NCI-H146 (cell line): Measurements from ENCODE around the gene ZBTB44.
"Not testable (repeated sequence)": the region's sequence is repeated elsewhere in the genome, so short reads cannot be mapped to it uniquely, and the experiment has no call there.

Experiments used
- DNase-seq: peaks from one replicate; lab custom pipeline; 2025; lab: John Stamatoyannopoulos, UW

ZBTB44 gene

GRCh38 chr11:130198292-130198691 lies 116.4 kb downstream of the ZBTB44 start:
- DNase-seq, result no peak

- DNase-seq, result no peak
Measured at GRCh38 chr11:130197386-130198035, 117.2 kb downstream of the ZBTB44 start.

DNA sequence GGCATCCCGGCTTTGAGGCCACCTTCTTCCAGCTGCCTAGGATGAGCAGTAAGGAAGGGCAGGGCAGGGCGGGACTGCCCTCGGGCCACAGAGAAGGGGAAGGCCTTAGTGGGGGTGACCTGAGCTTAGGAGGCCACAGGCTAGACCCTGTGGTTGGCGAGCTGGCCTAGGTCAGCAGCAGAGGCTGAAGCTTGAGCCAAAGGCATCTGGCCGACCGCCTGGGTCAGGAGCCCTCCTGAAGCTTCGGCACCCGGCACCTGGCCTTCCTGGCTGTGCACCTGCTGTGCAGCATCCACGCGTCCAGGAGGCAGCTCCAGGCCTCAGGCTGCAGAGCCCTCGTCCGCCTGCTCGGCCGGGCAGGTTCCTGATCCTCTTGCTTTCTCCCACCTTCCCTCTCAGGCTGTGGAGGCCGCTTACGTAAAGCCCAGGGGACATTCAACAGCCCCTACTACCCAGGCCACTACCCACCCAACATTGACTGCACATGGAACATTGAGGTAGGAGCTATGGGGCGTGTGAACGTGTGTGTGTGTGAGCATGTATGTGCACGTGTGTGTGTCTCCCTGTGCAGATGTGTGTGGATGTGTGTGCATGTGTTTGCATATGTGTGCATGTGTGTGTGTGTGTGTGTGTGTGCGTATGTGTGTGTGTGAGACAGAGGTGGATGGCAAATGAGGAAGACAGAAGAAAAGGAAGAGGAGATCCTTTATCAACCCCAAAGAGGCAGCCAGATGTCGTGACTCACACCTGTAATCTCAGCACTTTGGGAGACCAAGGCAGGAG lies 120.3 kb downstream of the ZBTB44 start:
- DNase-seq, result no peak

- DNase-seq, result not testable (repeated sequence)
Measured at GRCh38 chr11:130193551-130193950, 121.2 kb downstream of the ZBTB44 start.

- no peak for DNase-seq
Measured at GRCh38 chr11:130192845-130193267, 121.9 kb downstream of the ZBTB44 start.

DNA sequence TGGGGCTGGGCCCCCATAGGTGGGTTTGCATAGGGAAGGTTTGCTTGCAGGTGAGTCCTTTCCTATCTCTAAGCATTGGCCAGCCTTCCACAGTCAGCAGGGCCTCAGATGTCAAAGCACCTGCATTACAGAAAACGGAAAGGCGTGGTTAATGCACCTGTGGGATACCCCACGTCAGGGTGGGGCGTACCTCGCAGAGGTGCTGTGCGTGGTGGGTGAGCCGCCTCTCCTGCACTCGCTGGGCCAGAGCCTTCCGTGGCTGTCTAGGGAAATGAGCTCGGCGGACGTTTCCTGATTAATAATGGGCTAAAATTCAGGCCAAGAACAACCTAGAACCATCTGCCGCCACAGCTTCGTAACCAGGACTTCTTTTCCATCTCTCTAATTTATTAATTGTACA lies 122.8 kb downstream of the ZBTB44 start:
- DNase-seq, result no peak

GRCh38 chr11:130190371-130190881 lies 124.3 kb downstream of the ZBTB44 start:
- no peak for DNase-seq

GRCh38 chr11:130189492-130190210 lies 125.1 kb downstream of the ZBTB44 start:
- DNase-seq, result no peak

DNA sequence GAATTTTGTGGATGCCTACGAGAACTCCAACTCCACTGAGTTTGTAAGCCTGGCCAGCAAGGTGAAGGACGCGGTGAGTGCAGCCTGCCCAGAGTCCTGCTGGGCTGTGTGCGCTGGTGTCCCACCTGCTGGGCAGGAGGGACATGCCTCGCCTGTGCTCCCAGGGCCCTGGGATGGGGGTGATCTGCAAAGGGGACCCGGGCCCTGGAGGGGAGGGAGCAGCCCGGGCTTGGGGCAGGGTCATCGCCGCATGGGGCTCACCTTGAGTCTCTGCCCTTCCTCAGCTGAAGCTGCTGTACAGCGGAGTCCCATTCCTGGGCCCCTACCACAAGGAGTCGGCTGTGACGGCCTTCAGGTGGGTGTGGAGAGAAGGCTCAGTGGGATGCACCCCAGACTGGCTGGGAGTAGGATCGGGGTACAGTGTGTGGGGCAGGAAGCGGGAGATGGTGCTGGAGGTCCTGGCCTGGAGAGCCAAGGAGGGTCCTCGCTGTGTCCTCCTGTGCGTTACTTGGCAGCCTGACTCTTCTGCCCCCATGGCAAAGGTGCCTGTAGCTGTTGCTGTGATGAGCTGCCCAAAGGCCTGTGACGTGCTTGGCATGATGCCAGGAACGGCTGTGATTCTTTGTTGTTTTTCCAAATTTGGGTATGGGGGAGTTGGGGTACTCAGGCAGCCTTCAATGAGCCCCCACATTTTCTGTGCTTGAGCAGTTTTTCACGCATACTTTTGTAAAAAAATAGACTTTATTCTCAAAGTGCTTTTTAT lies 126.0 kb downstream of the ZBTB44 start:
- no peak for DNase-seq

- DNase-seq, result no peak
Measured at GRCh38 chr11:130188047-130188446, 126.7 kb downstream of the ZBTB44 start.

GRCh38 chr11:130187096-130187495 lies 127.6 kb downstream of the ZBTB44 start:
- DNase-seq, result no peak

- no peak for DNase-seq
Measured at GRCh38 chr11:130183878-130184610, 130.7 kb downstream of the ZBTB44 start.

DNA sequence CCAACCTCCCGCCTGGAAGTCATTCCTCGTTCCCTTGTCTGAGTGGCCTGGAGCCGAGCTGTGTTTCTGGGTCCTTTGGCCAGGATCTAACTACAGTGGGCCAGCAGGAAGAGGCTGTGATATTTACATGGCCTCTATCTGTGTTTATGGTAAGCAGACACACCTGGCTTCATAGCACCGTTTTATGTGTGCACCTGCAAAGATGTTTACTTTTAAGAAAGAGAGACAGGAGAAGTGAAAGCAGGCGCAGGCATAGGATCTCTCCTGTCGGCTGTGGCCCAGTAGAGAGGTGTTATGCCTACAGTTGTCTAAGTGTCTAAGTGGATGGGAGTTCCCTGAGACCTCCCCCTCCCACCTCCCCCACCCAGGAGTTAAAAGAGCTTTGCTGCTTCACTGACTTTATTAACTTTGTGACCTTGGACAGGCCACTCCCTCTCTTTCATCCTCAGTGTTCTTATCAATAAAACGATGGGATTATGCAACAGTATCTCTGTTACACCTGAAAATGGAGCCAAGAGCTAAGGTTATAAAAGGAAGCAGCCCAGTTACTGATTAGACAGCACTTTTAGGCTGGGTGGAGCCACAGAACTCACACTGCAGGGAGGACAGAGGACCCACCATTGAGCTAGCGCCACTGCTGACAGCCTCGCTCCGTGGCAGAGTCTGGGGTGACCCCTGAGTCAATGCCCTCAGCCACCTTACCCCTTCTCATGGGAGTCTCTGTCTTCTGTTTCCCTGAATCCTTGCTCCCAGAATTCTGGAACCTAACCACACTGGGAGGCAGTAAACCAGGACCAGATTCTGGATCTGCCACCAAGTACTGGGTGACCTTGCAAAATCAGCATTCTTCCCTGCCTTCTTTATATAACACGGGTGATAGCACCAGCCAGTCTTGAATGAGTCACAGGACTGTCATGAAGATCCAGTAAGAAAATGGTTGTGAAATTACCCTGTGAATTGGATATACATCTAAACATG lies 133.1 kb downstream of the ZBTB44 start:
- DNase-seq, result peak; percentile 90

GRCh38 chr11:130180896-130181294 lies 133.8 kb downstream of the ZBTB44 start:
- no peak for DNase-seq

DNA sequence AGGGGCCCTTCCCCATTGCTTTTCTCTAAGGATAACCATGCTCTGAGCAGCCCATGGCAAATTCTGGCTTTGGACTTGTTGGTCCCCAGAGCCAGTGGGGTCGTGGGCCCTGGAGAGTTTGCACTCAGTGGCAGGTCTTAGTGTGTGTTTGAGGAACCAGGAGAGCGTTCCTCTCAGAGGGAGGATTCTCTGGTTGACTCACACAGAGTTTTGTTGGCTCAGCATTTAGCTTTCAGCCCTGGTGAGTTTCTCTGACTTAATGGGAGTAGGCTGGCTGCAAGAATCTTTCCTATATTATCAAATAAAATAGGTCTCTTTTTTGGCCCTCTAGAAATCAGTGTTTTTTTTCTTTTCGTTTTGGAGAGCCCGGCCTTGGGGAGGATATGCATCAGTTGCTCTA lies 134.2 kb downstream of the ZBTB44 start:
- DNase-seq, result no peak

- DNase-seq, result peak; percentile 97
Measured at GRCh38 chr11:130179396-130180306, 135.1 kb downstream of the ZBTB44 start.

DNA sequence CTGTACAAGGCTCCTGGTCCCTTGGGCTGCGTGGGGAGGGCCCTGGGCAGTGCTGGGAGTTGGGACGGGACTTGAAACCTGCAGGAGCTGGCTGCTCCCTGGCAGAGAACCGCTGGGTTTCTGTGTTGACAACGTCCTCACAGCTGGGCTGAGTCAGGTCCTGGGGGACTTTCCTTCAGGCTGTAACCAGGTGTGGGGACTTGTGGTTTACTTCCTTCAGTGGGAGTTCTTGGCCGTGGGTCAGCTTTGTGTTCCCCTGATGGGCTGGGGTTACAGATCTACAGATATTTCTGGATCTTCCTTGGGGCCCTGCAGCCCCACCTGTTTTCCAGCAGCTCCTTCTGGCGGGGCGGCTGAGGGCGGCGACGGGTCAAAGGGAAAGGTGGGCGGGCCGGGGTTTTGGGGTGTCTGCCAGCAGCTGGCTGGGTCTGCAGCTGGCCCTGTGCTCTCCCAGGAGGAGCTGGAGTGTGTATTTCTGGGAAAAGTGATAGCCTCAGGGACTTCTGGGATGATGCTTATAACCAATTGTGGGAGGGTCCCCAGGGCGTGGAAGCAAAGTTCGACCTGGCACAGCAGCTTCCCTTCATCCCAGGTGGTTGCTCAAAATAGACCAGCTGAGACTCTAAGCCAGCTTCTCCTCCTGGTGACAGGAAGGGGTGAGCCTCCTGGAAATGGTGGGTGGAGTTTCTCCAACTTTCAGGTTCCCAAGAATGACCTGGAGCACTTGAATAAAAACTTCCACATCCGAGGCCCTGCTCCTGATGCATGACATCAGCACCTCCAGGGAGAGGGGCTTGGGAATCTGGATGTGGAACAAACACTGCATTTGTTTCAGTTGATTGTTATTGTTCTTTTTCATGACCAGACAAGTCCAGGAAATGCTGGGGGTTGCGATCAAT lies 136.0 kb downstream of the ZBTB44 start:
- DNase-seq, result peak; percentile 81

- peak; percentile 38 for DNase-seq
Measured at GRCh38 chr11:130177782-130178181, 136.9 kb downstream of the ZBTB44 start.
